ENCODE data around the gene AMIGO3. TPM values are rescaled to one million over a fixed set of nuclear protein-coding genes. Genes with fewer than 3 reads are reported as not detected.
"Not testable (repeated sequence)": the region's sequence is repeated elsewhere in the genome, so short reads cannot be mapped to it uniquely, and the experiment has no call there.

Gene AMIGO3
- total and polyA plus RNA-seq, 3 donors from 2014 or later: 3.0 to 14.8 (median 8.8) TPM

DNA sequence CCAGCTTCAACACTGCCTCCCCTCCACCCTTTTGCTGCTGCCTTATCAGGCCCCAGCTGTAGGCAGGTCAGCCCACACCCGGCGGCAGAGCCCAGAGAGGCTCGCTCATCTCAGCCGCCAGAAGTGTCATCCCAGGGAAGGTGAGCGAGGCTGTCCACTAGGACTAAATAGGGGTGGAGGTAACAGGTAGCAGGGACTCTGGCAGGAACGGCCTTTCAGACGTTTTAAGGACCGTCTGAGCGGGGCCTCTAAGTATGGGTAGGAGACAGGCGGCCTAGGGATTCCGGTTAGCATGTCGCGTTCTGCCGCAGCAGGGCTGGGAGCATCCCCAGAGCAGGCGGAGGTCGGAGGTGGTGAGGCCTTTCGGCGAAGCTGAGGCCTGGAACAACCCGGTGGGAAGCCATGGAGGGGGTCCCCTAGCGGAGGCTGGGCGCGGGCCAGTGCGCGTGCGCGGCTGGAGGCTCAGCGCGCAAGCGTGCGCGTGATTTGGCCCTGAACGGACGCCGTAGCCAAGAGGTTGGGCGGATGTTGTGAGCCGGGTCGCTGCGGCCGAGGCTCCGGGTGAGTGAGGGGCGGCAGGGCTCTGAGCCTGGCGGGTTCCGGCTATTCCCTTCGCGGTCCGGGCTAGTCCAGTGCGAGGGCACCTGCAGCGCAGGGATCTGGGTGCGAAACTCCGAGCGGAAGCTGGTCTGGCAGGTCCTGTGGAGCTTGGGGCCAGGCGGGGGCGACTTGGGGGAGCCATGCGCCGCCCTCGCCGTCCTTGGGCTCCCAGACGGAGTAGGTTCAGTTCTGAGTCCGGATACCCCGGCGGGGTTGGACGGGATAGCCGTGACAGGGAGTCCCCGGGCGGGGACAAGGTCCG, 30.2 kb downstream of the AMIGO3 start, which contains the start of the genes MST1 and RNF123:
Gene MST1, minus strand, starts transcription at position 429 of the 862 bp plus-strand sequence. CDS start 783 bp downstream, outside the sequence.
Gene RNF123, plus strand, starts transcription at position 512 of the 862 bp plus-strand sequence. CDS start 1,609 bp downstream, outside the sequence.
- TF ChIP-seq, protein P1, sequence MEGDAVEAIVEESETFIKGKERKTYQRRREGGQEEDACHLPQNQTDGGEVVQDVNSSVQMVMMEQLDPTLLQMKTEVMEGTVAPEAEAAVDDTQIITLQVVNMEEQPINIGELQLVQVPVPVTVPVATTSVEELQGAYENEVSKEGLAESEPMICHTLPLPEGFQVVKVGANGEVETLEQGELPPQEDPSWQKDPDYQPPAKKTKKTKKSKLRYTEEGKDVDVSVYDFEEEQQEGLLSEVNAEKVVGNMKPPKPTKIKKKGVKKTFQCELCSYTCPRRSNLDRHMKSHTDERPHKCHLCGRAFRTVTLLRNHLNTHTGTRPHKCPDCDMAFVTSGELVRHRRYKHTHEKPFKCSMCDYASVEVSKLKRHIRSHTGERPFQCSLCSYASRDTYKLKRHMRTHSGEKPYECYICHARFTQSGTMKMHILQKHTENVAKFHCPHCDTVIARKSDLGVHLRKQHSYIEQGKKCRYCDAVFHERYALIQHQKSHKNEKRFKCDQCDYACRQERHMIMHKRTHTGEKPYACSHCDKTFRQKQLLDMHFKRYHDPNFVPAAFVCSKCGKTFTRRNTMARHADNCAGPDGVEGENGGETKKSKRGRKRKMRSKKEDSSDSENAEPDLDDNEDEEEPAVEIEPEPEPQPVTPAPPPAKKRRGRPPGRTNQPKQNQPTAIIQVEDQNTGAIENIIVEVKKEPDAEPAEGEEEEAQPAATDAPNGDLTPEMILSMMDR (IDR thresholded peaks at IDR 0.05): peak in 2 of 3 experiments; percentile 18 to 43
- no peak for TF ChIP-seq POLR2A (IDR thresholded peaks at IDR 0.05)
- peak within 1 kb of the TSS; percentile 89 to 98 for H3K4me3 ChIP-seq
- H3K27me3 ChIP-seq: no peaks in the 10 kb centered on the region
- H3K27ac ChIP-seq: peak within 1 kb of the TSS; percentile 77 to 82
- peak; percentile 87 for DNase-seq
- intact Hi-C loops (cut with DNase I; ENCODE audit: low total_unique reads): no loop called here
- whole genome bisulfite sequencing, 2 donors: 1 to 3% methylated on average over 31 to 38 of the region's 66 CpGs
- H3K9me3 ChIP-seq: no peaks in the 10 kb centered on the region
- no peaks in the 10 kb centered on the region for H3K36me3 ChIP-seq (ENCODE audit: low read depth, missing control alignments)
- peaks cover 11% of the 10 kb centered on the region for H3K4me1 ChIP-seq

DNA sequence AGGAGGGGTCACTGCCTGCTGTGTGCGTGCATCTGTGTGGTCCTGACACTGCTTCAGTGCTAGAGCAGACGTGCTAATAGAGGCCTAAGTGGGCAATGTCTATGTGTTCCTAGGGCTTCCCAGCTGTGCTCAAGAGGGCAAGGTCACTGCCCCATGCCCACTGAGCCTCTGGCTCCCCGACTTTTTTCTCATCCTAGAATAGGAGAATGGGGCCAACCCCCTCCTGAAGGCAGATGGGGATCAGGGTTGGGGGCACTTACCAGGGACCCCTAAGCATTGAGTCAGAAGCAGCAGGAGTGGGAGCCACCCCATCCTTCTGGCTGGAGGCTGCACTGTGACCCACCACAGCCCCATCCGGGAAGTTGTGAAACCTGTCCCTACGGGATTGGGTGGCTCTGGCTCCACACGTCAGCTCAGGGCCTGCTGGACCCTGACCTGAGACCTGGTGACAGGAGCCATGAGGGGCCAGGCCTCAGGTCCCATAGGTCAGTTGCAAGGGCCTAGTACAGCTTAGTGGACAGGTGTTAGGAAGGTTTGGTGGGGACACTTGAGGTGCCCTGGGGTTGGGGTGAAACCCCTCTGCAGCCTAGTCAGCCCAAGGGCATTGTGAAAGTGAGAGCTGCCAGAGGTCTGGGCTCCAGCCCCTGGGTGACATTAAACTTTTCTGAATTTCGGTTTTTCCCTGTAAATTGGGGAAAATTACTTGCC, 31.0 kb downstream of the AMIGO3 start:
- DNase-seq; H3K9me3 ChIP-seq; H3K36me3 ChIP-seq (ENCODE audit: low read depth, missing control alignments); H3K27me3 ChIP-seq; intact Hi-C loops (cut with DNase I; ENCODE audit: low total_unique reads): not testable (repeated sequence)
- WGBS, 2 donors: 0 to 74% methylated on average over 1 to 7 of the region's 7 CpGs
- H3K4me3 ChIP-seq: peak overlapping the region; percentile 89 to 98
- peak overlapping the region; percentile 77 to 82 for H3K27ac ChIP-seq
- H3K4me1 ChIP-seq: peaks cover 11% of the 10 kb centered on the region

DNA sequence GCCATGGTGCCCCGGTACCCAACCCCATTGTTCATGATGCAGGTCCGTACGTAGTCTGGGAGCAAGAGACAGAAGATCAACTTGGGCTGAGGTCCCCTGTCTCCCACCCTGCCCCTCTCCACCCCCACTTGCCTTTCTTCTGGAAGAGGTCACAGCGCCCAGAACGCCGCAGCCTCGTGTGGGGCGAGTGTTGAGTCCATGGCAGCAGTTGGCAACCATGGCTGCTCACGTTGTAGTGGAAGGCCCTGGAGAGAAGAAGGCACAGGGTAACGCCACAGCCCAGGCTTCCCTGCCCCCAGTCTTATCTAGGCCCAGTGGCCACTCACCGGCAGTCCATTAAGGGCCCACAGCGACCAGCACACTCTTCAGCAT, 32.1 kb downstream of the AMIGO3 start:
- intact Hi-C loops (cut with DNase I; ENCODE audit: low total_unique reads); H3K4me3 ChIP-seq; H3K36me3 ChIP-seq (ENCODE audit: low read depth, missing control alignments); DNase-seq; H3K9me3 ChIP-seq; H3K27ac ChIP-seq; H3K27me3 ChIP-seq: not testable (repeated sequence)
- 91 to 92% methylated on average over 9 to 12 of the region's 12 CpGs for WGBS, 2 donors
- peaks cover 11% of the 10 kb centered on the region for H3K4me1 ChIP-seq

DNA sequence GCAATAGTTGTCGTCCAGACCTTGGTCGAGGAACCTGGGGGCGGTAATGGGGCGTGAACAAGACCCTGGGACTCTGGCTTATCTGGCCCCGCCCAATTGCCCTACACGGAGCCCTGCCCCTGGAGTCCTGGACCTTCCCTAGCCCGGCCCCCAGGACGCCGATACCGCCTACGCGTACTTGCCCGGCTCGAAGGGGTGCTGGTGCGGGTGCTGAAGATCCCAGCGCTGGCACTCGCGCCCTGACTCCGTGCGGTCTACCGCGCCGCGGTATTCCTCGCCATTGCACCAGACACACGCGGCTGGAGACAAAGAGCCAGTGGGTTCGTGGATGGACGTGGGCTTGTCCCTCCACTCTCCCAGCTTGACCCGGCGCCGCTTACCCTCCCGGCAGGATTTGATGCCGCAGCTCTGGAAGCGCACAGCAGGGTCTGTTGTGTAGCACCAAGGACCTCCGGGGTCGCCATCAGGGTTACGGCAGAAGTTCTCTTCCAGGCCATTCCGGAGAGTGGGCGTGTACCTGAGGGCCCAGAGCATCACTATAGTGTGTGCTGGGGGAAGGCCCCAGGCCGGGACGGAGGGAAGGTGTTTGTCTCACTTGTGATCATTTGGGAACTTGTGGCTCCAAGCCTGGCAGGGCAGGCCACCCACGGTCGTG, 32.6 kb downstream of the AMIGO3 start:
- peak; percentile 60 for DNase-seq
- peak overlapping the region in 1 of 2 donors; percentile 43 for H3K4me3 ChIP-seq
- H3K27me3 ChIP-seq; H3K27ac ChIP-seq; H3K36me3 ChIP-seq (ENCODE audit: low read depth, missing control alignments); H3K9me3 ChIP-seq; intact Hi-C loops (cut with DNase I; ENCODE audit: low total_unique reads): not testable (repeated sequence)
- 14 to 23% methylated on average over 5 to 44 of the region's 44 CpGs for WGBS, 2 donors
- peaks cover 11% of the 10 kb centered on the region for H3K4me1 ChIP-seq

DNA sequence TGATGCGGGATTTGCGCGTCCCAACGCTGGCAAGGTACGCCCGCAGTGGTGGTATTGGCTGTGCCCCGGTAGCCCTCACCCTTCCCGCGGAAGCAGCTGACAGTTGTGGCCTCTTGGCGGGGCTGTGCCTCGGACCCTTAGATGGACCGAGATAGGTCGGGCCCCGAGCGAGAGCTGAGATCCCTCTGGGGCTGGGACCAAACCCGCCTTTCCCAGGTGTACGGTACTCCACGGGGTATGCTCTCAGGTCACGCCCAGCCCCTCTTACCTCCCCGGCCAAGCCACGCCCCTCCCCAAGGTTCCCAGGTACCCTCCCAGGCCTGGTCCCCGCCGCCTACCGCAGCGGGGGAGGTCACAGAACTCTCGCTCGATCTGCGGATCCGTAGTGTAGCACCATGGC, 33.1 kb downstream of the AMIGO3 start:
- intact Hi-C loops (cut with DNase I; ENCODE audit: low total_unique reads); H3K36me3 ChIP-seq (ENCODE audit: low read depth, missing control alignments); H3K27ac ChIP-seq; H3K27me3 ChIP-seq; DNase-seq; H3K9me3 ChIP-seq: not testable (repeated sequence)
- peaks cover 11% of the 10 kb centered on the region for H3K4me1 ChIP-seq
- WGBS, 2 donors: 6% methylated on average over 21 of the region's 29 CpGs; no CpG with 5 or more reads in 1 of the 2 donors
- H3K4me3 ChIP-seq: peak overlapping the region; percentile 13 to 43

DNA sequence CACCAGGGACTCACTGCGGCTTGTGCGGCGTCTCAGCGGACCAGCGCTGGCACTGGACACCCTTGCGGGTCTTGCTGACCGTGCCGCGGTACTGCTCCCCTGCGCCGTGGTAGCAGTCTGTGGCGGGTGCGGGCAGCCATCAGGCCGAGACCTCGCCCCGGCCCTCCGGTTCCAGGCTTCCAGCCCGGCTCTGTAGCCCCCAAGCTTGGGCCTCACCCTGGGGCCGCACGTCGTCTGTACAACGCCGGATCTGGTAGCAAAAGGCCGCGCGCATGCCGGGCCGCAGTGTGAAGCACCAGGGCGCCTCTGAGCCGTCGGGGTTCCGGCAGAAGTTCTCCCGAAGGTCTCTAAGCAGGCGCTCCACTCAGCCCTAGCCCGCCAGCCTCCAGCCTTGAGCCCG, 33.6 kb downstream of the AMIGO3 start:
- WGBS, 2 donors: 19 to 56% methylated on average over 6 to 18 of the region's 36 CpGs
- H3K36me3 ChIP-seq (ENCODE audit: low read depth, missing control alignments); DNase-seq; H3K27ac ChIP-seq; H3K4me1 ChIP-seq; H3K27me3 ChIP-seq; H3K9me3 ChIP-seq; intact Hi-C loops (cut with DNase I; ENCODE audit: low total_unique reads): not testable (repeated sequence)
- H3K4me3 ChIP-seq: peak overlapping the region in 1 of 2 donors; percentile 43

DNA sequence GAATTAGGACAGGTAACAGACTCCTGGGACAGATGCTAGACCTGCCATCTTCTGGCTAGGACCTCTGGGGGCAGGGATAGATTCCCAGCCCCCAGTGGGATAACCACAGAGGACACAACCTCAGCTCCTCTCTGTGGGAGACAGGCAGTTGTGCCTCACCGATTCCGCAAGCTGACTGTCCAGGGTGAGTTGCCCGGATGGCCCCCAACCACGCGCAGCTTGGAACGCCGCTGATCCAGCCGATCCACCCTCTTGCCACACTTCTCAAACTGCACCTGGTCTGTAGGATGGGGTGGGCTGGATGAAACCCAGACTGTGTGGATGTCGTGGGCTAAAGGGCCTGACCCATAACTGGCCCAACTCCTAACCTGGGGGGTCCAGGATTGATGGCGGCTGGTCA, 34.4 kb downstream of the AMIGO3 start:
- H3K9me3 ChIP-seq; intact Hi-C loops (cut with DNase I; ENCODE audit: low total_unique reads); H3K4me3 ChIP-seq; H3K27me3 ChIP-seq; DNase-seq; H3K27ac ChIP-seq; H3K4me1 ChIP-seq; H3K36me3 ChIP-seq (ENCODE audit: low read depth, missing control alignments): not testable (repeated sequence)
- 82 to 93% methylated on average over 8 to 10 of the region's 10 CpGs for WGBS, 2 donors

DNA sequence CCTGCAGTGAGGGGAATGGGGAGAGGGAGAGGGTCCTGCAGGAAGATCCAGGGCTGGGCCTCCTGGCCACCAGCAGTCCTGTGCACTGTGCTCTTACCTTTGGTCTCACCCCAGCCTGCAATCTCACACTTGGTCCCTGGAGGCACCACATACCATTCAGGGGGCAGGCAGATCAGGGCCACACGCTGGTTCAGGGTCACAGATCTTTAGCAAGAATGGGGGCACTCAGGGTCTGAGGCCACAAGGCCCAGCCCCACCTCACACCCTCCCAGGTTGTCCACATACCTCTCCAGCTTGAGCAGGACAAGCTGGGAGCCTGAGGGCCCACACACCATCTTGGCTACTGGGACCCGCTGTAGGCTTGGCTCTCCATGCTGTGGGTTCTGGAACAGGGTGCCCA, 35.0 kb downstream of the AMIGO3 start:
- H3K36me3 ChIP-seq (ENCODE audit: low read depth, missing control alignments); H3K27ac ChIP-seq; H3K4me1 ChIP-seq; H3K9me3 ChIP-seq; H3K27me3 ChIP-seq; H3K4me3 ChIP-seq; DNase-seq; intact Hi-C loops (cut with DNase I; ENCODE audit: low total_unique reads): not testable (repeated sequence)
- 89% methylated on average over 2 of the region's 2 CpGs; no CpG with 5 or more reads in 1 of the 2 donors for WGBS, 2 donors

Measured in testis (tissue), 3 donors.